DND-41 (cell line): ENCODE measurements around the gene MYO16.

Experiments
- CTCF ChIP-seq: IDR thresholded peaks from 2 replicates; pipeline ENCODE4 v1.5.1; 2012; ENCODE audit warnings: borderline replicate concordance, low read length, moderate library complexity, mild to moderate bottlenecking; ENCODE audit not compliant: poor library complexity, severe bottlenecking; ENCODE audit errors: extremely low read depth
- EZH2 ChIP-seq: IDR thresholded peaks from 3 replicates; pipeline ENCODE4 v1.6.1; 2012; ENCODE audit warnings: borderline replicate concordance, low read depth, mild to moderate bottlenecking, moderate library complexity, low read length, inconsistent platforms; ENCODE audit not compliant: severe bottlenecking

GRCh38 chr13:108686027-108686426, 56.6 kb downstream of the MYO16 start:
- TF ChIP-seq CTCF (no peak), EZH2 (no peak)
